HG03196 (cell line): Measurements from ENCODE around the gene SHROOM2.

Experiments used
- ATAC-seq: cut with Tn5 transposase; IDR thresholded peaks from one replicate; pipeline ENCODE4 v1.9.1; 2021; ENCODE audit not compliant: unreplicated experiment

SHROOM2 gene

GRCh38 chrX:9937761-9938160 lies 151.5 kb downstream of the SHROOM2 start:
- no peak for ATAC-seq

- no peak for ATAC-seq
These were observed 152.3 kb downstream of the SHROOM2 start for GRCh38 chrX:9938516-9938915.

- ATAC-seq: no peak
These were observed 154.2 kb downstream of the SHROOM2 start for GRCh38 chrX:9940421-9940820.

- ATAC-seq: peak; percentile 91
These were observed 155.9 kb downstream of the SHROOM2 start for GRCh38 chrX:9942086-9942485.

GRCh38 chrX:9943420-9943819 lies 157.2 kb downstream of the SHROOM2 start:
- ATAC-seq: no peak

- ATAC-seq: no peak
These were observed 161.0 kb downstream of the SHROOM2 start for GRCh38 chrX:9947131-9947794.

GRCh38 chrX:9948406-9948805 lies 162.2 kb downstream of the SHROOM2 start:
- ATAC-seq: no peak

GRCh38 chrX:9952300-9952699 lies 166.1 kb downstream of the SHROOM2 start:
- no peak for ATAC-seq

GRCh38 chrX:9953396-9953795 lies 167.2 kb downstream of the SHROOM2 start:
- no peak for ATAC-seq

GRCh38 chrX:9955506-9955905 lies 169.3 kb downstream of the SHROOM2 start:
- ATAC-seq: no peak

- no peak for ATAC-seq
These were observed 171.5 kb downstream of the SHROOM2 start for GRCh38 chrX:9957743-9958142.

- no peak for ATAC-seq
These were observed 172.0 kb downstream of the SHROOM2 start for GRCh38 chrX:9958183-9958582.

GRCh38 chrX:9961750-9962149 lies 175.5 kb downstream of the SHROOM2 start:
- ATAC-seq: no peak

GRCh38 chrX:9966775-9967408 lies 180.7 kb downstream of the SHROOM2 start, which contains the start of gene CLDN34:
CLDN34 (plus strand) TSS chrX:9967358; CDS start chrX:9967358, 0 bp downstream.
- no peak for ATAC-seq

GRCh38 chrX:9977635-9978034 lies 191.4 kb downstream of the SHROOM2 start:
- ATAC-seq: no peak

GRCh38 chrX:9980401-9980800 lies 194.2 kb downstream of the SHROOM2 start:
- no peak for ATAC-seq

- no peak for ATAC-seq
These were observed 194.7 kb downstream of the SHROOM2 start for GRCh38 chrX:9980927-9981326.

GRCh38 chrX:9983441-9983840 lies 197.2 kb downstream of the SHROOM2 start:
- ATAC-seq: no peak

GRCh38 chrX:9983846-9984245 lies 197.6 kb downstream of the SHROOM2 start:
- ATAC-seq: no peak

- ATAC-seq: no peak
These were observed 202.5 kb downstream of the SHROOM2 start for GRCh38 chrX:9988762-9989161.

GRCh38 chrX:9992061-9992460 lies 205.8 kb downstream of the SHROOM2 start:
- no peak for ATAC-seq

- ATAC-seq: no peak
These were observed 206.5 kb downstream of the SHROOM2 start for GRCh38 chrX:9992724-9993123.

GRCh38 chrX:9995855-9996339 lies 209.7 kb downstream of the SHROOM2 start:
- peak; percentile 74 for ATAC-seq
